Breast epithelium (tissue), 3 donors: Measurements from ENCODE around the gene SCYL1.

Experiments
- POLR2AphosphoS5 ChIP-seq, 3 donors: sonication (generic); formaldehyde crosslinking; IDR thresholded peaks; one replicate each; pipeline ENCODE4 v1.6.1; 2017; ENCODE audit warnings: antibody characterized with exemption in 3 of 3
- TF ChIP-seq, protein P1 (sequence below), 3 donors: fragments of 450-650 bp; IDR thresholded peaks; one replicate each; pipeline ENCODE4 v1.5.1; 2016 to 2017; ENCODE audit warnings: antibody characterized with exemption in 3 of 3, mild to moderate bottlenecking in 3 of 3, moderate library complexity in 3 of 3

- TF ChIP-seq, protein P1, sequence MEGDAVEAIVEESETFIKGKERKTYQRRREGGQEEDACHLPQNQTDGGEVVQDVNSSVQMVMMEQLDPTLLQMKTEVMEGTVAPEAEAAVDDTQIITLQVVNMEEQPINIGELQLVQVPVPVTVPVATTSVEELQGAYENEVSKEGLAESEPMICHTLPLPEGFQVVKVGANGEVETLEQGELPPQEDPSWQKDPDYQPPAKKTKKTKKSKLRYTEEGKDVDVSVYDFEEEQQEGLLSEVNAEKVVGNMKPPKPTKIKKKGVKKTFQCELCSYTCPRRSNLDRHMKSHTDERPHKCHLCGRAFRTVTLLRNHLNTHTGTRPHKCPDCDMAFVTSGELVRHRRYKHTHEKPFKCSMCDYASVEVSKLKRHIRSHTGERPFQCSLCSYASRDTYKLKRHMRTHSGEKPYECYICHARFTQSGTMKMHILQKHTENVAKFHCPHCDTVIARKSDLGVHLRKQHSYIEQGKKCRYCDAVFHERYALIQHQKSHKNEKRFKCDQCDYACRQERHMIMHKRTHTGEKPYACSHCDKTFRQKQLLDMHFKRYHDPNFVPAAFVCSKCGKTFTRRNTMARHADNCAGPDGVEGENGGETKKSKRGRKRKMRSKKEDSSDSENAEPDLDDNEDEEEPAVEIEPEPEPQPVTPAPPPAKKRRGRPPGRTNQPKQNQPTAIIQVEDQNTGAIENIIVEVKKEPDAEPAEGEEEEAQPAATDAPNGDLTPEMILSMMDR (IDR thresholded peaks at IDR 0.05) = no peak
- TF ChIP-seq POLR2AphosphoS5 (IDR thresholded peaks at IDR 0.05) = no peak
These were observed 33.8 kb upstream of the SCYL1 start for GRCh38 chr11:65491163-65491465.
